ENCODE measurements around the gene LSM8. TPM values are rescaled to one million over a fixed set of nuclear protein-coding genes. Genes with fewer than 3 reads are reported as not detected.

The LSM8 gene
- total and polyA plus RNA-seq, 2 of the 8 experiments (the other 6 are each of a cell fraction or from before 2014, with no cell fraction given) = 36.9 to 51.0 TPM

- TF ChIP-seq, protein P1, sequence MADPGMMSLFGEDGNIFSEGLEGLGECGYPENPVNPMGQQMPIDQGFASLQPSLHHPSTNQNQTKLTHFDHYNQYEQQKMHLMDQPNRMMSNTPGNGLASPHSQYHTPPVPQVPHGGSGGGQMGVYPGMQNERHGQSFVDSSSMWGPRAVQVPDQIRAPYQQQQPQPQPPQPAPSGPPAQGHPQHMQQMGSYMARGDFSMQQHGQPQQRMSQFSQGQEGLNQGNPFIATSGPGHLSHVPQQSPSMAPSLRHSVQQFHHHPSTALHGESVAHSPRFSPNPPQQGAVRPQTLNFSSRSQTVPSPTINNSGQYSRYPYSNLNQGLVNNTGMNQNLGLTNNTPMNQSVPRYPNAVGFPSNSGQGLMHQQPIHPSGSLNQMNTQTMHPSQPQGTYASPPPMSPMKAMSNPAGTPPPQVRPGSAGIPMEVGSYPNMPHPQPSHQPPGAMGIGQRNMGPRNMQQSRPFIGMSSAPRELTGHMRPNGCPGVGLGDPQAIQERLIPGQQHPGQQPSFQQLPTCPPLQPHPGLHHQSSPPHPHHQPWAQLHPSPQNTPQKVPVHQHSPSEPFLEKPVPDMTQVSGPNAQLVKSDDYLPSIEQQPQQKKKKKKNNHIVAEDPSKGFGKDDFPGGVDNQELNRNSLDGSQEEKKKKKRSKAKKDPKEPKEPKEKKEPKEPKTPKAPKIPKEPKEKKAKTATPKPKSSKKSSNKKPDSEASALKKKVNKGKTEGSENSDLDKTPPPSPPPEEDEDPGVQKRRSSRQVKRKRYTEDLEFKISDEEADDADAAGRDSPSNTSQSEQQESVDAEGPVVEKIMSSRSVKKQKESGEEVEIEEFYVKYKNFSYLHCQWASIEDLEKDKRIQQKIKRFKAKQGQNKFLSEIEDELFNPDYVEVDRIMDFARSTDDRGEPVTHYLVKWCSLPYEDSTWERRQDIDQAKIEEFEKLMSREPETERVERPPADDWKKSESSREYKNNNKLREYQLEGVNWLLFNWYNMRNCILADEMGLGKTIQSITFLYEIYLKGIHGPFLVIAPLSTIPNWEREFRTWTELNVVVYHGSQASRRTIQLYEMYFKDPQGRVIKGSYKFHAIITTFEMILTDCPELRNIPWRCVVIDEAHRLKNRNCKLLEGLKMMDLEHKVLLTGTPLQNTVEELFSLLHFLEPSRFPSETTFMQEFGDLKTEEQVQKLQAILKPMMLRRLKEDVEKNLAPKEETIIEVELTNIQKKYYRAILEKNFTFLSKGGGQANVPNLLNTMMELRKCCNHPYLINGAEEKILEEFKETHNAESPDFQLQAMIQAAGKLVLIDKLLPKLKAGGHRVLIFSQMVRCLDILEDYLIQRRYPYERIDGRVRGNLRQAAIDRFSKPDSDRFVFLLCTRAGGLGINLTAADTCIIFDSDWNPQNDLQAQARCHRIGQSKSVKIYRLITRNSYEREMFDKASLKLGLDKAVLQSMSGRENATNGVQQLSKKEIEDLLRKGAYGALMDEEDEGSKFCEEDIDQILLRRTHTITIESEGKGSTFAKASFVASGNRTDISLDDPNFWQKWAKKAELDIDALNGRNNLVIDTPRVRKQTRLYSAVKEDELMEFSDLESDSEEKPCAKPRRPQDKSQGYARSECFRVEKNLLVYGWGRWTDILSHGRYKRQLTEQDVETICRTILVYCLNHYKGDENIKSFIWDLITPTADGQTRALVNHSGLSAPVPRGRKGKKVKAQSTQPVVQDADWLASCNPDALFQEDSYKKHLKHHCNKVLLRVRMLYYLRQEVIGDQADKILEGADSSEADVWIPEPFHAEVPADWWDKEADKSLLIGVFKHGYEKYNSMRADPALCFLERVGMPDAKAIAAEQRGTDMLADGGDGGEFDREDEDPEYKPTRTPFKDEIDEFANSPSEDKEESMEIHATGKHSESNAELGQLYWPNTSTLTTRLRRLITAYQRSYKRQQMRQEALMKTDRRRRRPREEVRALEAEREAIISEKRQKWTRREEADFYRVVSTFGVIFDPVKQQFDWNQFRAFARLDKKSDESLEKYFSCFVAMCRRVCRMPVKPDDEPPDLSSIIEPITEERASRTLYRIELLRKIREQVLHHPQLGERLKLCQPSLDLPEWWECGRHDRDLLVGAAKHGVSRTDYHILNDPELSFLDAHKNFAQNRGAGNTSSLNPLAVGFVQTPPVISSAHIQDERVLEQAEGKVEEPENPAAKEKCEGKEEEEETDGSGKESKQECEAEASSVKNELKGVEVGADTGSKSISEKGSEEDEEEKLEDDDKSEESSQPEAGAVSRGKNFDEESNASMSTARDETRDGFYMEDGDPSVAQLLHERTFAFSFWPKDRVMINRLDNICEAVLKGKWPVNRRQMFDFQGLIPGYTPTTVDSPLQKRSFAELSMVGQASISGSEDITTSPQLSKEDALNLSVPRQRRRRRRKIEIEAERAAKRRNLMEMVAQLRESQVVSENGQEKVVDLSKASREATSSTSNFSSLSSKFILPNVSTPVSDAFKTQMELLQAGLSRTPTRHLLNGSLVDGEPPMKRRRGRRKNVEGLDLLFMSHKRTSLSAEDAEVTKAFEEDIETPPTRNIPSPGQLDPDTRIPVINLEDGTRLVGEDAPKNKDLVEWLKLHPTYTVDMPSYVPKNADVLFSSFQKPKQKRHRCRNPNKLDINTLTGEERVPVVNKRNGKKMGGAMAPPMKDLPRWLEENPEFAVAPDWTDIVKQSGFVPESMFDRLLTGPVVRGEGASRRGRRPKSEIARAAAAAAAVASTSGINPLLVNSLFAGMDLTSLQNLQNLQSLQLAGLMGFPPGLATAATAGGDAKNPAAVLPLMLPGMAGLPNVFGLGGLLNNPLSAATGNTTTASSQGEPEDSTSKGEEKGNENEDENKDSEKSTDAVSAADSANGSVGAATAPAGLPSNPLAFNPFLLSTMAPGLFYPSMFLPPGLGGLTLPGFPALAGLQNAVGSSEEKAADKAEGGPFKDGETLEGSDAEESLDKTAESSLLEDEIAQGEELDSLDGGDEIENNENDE (IDR thresholded peaks at IDR 0.05; ENCODE audit: insufficient replicate concordance, low read length) = no peak
- TF ChIP-seq, protein P2, sequence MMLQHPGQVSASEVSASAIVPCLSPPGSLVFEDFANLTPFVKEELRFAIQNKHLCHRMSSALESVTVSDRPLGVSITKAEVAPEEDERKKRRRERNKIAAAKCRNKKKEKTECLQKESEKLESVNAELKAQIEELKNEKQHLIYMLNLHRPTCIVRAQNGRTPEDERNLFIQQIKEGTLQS (IDR thresholded peaks at IDR 0.05; ENCODE audit: insufficient read depth, low read depth, low read length) = no peak
- no peak for TF ChIP-seq CTCF (IDR thresholded peaks at IDR 0.05; ENCODE audit: control extremely low read depth in 1 of 3, insufficient read depth in 1 of 3, low read depth in 1 of 3, low read length in 3 of 3)
- TF ChIP-seq MAX (IDR thresholded peaks at IDR 0.05) = no peak
These were observed 49.8 kb downstream of the LSM8 start (continued) for GRCh38 chr7:118233799-118234198.

All from H1 (cell line).